Measurements from ENCODE around the gene POLR1E. TPM values are rescaled to one million over a fixed set of nuclear protein-coding genes. Genes with fewer than 3 reads are reported as not detected.

The POLR1E gene
- total and polyA plus RNA-seq, 10 of the 15 experiments (the other 5 are each of a cell fraction or from before 2014, with no cell fraction given), result 13.7 to 71.3 (median 50.4) TPM

DNA sequence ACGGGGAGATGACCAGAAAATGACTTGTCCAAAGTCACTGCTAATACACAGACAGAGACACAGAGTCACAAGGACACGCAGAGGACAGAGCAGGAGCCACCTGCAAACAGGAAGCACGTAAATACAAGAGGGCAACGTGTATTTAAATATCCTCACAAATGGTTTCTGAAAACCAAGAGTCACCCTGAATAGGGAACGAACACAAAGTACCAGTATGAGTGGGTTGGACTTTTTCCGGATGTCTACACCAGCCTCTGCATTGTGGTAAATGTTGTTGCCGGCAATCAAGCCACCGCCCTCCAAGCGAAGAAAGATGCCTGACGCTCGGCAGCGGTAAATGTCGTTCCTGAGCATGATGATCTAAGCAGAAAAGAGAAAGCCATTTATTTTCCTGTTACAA, 46.0 kb downstream of the POLR1E start (continued):
- TF ChIP-seq NKRF (conservative IDR thresholded peaks at IDR 0.05) (no peak), CEBPB (IDR thresholded peaks at IDR 0.05; ENCODE audit: borderline replicate concordance in 1 of 2, low read depth in 2 of 2, low read length in 2 of 2) (no peak), JUND (IDR thresholded peaks at IDR 0.05; ENCODE audit: low read depth, low read length) (no peak), LARP7 (IDR thresholded peaks at IDR 0.05) (no peak), YY1 (IDR thresholded peaks at IDR 0.05; ENCODE audit: low read depth, low read length) (peak; percentile 50; the same call in 1 of the 2 replicates), ZSCAN29 (IDR thresholded peaks at IDR 0.05) (peak; percentile 71), NR2C1 (IDR thresholded peaks at IDR 0.05) (no peak), HDAC2 (IDR thresholded peaks at IDR 0.05) (no peak), NR2F1 (conservative IDR thresholded peaks at IDR 0.05) (no peak), ZNF384 (IDR thresholded peaks at IDR 0.05; ENCODE audit: borderline replicate concordance, low read depth, low read length) (no peak), SPI1 (IDR thresholded peaks at IDR 0.05; ENCODE audit: borderline replicate concordance, insufficient read depth, low read depth, low read length) (no peak), DPF2 (IDR thresholded peaks at IDR 0.05) (0 out of 2 replicates have a peak, but pooled peaks have one; percentile 37), POLR2AphosphoS5 (IDR thresholded peaks at IDR 0.05; ENCODE audit: low read length) (no peak), NFYB (IDR thresholded peaks at IDR 0.05; ENCODE audit: insufficient read depth, low read depth, low read length) (no peak), CREB1 (IDR thresholded peaks at IDR 0.05; ENCODE audit: low read depth) (peak; percentile 52), RFX5 (IDR thresholded peaks at IDR 0.05; ENCODE audit: low read depth, low read length) (no peak), SREBF2 (IDR thresholded peaks at IDR 0.05; ENCODE audit: low read length) (no peak), SUZ12 (IDR thresholded peaks at IDR 0.05; ENCODE audit: unreplicated experiment) (no peak), GABPA (IDR thresholded peaks at IDR 0.05; ENCODE audit: low read depth) (peak; percentile 53; the same call in 1 of the 2 replicates), ATF3 (IDR thresholded peaks at IDR 0.05; ENCODE audit: borderline replicate concordance, extremely low read depth, low read depth, low read length) (no peak), CREM (IDR thresholded peaks at IDR 0.05; ENCODE audit: low read depth) (peak; percentile 73), HSF1 (IDR thresholded peaks at IDR 0.05; ENCODE audit: low read depth, low read length) (no peak), KLF5 (IDR thresholded peaks at IDR 0.05; ENCODE audit: partially characterized antibody) (no peak), NFXL1 (IDR thresholded peaks at IDR 0.05; ENCODE audit: borderline replicate concordance) (no peak), EED (IDR thresholded peaks at IDR 0.05; ENCODE audit: low read depth) (peak; percentile 40; the same call in 1 of the 2 replicates), FOXM1 (IDR thresholded peaks at IDR 0.05; ENCODE audit: low read depth, low read length) (peak; percentile 15; the same call in 1 of the 2 replicates), RBBP5 (conservative IDR thresholded peaks at IDR 0.05) (no peak), EGR1 (IDR thresholded peaks at IDR 0.05; ENCODE audit: borderline replicate concordance in 1 of 2, low read depth in 2 of 2, low read length in 2 of 2) (no peak; a peak in 1 of 3 replicates), ELK1 (IDR thresholded peaks at IDR 0.05; ENCODE audit: low read depth, low read length) (no peak), BCL11A (IDR thresholded peaks at IDR 0.05; ENCODE audit: low read depth, low read length) (no peak)

Data from GM12878 (cell line).